ENCODE measurements around the gene SCAF8. TPM values are rescaled to one million over a fixed set of nuclear protein-coding genes. Genes with fewer than 3 reads are reported as not detected.
"Not testable (repeated sequence)": the region's sequence is repeated elsewhere in the genome, so short reads cannot be mapped to it uniquely, and the experiment has no call there.

SCAF8 gene
- polyA plus RNA-seq, 10 donors = 31.2 to 42.5 (median 36.0) TPM

GRCh38 chr6:154767003-154767723 is 33.9 kb downstream of the SCAF8 start:
- DNase-seq = peak in 1 of 3 donors; percentile 4

GRCh38 chr6:154768280-154768679 is 35.1 kb downstream of the SCAF8 start:
- no peak for DNase-seq

- DNase-seq = no peak
Observed at GRCh38 chr6:154773610-154774089, 40.4 kb downstream of the SCAF8 start.

- not testable (repeated sequence) for DNase-seq
Observed at GRCh38 chr6:154779157-154779556, 45.9 kb downstream of the SCAF8 start.

GRCh38 chr6:154782193-154782592 is 49.0 kb downstream of the SCAF8 start:
- DNase-seq = no peak

GRCh38 chr6:154783229-154783628 is 50.0 kb downstream of the SCAF8 start:
- no peak for DNase-seq

- DNase-seq = no peak
Observed at GRCh38 chr6:154785075-154785474, 51.9 kb downstream of the SCAF8 start.

GRCh38 chr6:154786144-154786868 is 53.1 kb downstream of the SCAF8 start:
- no peak for DNase-seq

GRCh38 chr6:154791556-154792317 is 58.5 kb downstream of the SCAF8 start:
- no peak for DNase-seq

- DNase-seq = no peak
Observed at GRCh38 chr6:154792325-154792724, 59.1 kb downstream of the SCAF8 start.

- DNase-seq = no peak
Observed at GRCh38 chr6:154792761-154793160, 59.5 kb downstream of the SCAF8 start.

GRCh38 chr6:154796484-154796883 is 63.3 kb downstream of the SCAF8 start:
- DNase-seq = no peak

- no peak for DNase-seq
Observed at GRCh38 chr6:154797857-154798256, 64.6 kb downstream of the SCAF8 start.

GRCh38 chr6:154800338-154800737 is 67.1 kb downstream of the SCAF8 start:
- no peak for DNase-seq

GRCh38 chr6:154805288-154805911 is 72.2 kb downstream of the SCAF8 start:
- DNase-seq = peak in 2 of 3 donors; percentile 17 to 36

- DNase-seq = no peak
Observed at GRCh38 chr6:154806804-154807203, 73.6 kb downstream of the SCAF8 start.

- DNase-seq = not testable (repeated sequence)
Observed at GRCh38 chr6:154811663-154812062, 78.4 kb downstream of the SCAF8 start.

- no peak for DNase-seq
Observed at GRCh38 chr6:154814063-154814462, 80.8 kb downstream of the SCAF8 start.

GRCh38 chr6:154815938-154816820 is 83.0 kb downstream of the SCAF8 start:
- no peak for DNase-seq

- DNase-seq = no peak
Observed at GRCh38 chr6:154821099-154821498, 87.9 kb downstream of the SCAF8 start.

GRCh38 chr6:154821638-154822037 is 88.4 kb downstream of the SCAF8 start:
- no peak for DNase-seq
